HL-60/S4 treated with retinoic acid at 250 ng/mL for 4 days and 3 days (cell line): ENCODE measurements around the gene ZNF423.
"Not testable (repeated sequence)": the region's sequence is repeated elsewhere in the genome, so short reads cannot be mapped to it uniquely, and the experiment has no call there.

Source experiments
- in situ Hi-C: fragments of 300-500 bp; cut with MboI; formaldehyde crosslinking; loops from 2 replicates; pipeline ENCODE4 v1.7.0; 2022; ENCODE audit warnings: low sequenced_read_pairs

ZNF423 gene

DNA sequence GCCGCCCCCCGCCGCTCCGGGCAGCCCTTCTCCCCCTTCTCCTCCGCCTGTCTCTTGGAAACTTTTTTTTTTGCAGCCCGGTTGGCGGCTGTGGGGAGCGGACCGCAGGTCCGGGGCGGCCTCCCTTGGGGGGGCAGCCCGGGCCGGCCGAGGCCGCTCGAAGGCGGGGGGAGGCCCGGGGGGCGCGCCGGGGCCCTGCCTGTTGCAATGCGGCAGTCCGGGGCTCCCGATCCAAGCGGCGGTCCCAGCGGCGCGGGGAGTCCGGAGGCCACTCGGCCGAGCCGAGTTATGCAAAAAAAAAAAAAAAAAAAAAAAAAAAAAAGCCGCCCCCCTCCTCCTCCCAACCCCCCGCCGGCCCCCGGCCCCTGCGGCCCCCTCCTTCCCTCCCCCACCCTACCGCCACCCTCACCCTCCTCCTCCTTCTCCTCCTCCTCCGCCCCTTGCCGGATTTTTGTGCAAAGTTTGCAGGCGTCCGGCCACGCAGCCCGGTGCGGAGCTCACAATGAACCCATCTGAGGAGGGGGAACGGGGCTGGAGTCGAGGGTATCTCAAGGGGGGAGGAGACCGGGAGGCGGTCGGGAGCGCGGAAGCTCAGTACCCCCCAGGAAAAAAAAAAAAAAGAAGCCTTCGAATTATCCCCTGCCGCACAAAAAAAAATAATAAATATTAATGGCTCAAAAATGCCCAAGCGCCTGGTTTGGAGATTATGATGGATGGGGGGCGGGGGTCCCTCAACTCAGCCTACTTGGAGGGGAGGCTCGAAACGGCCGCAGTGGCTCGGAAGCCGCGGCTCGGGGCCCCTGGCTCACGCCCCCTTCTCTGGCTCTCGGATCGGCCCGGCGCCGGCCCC is at the start of gene ZNF423:
TSS of gene ZNF423 (minus strand) at position 291 of the 850 bp plus-strand sequence. CDS start 338 bp downstream, outside the sequence.
- in situ Hi-C loops, result no loop called here

DNA sequence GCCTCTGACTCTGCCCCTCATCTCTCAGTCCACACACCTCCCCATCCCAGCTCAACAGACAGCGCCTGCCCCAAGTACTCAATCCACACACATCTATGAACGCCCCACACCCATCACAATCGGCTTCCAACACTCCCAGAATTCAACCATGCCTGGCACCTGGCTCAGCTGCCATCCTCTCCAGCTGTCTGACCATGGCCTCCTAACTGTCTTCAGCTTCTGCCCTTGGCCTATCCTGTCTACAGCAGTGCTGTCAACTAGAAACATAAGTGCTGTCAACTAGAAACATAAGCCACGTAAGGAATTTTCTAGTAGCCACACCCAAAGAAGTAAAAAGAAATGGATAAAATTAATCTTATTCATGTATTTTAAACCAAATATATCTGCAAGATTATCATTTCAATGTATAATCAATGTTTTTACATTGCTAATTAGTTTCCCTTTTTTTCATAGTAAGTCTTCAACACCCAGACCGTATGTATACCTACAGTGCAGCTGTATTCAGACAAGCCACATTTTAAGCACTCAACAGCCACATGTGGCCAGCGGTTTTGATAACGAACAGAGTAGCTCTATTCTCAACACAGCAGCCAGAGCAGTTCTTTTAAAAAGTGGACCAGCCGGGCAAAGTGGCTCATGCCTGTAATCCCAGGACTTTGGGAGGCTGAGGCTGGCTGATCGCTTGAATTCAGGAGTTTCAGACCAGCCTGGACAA is 48.6 kb upstream of the ZNF423 start:
- in situ Hi-C loops, result no loop called here

DNA sequence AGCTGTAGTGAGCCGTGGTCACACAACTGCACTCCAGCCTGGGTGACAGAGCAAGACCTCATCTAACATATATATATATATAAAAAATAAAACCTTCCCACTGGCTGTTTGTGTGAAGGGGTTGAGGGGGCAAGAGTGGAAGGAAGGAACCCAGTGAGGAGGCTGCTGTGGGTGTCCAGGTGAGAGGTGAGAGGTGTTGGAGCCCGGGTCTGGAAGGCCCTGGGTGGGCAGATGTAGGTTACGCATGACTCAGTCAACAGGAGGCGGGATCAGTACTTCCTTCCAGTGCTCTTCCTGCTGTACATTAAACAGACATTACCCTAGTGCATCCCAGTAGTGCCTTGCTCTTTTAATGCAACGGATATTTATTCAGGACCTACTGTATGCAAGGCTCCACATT is 47.0 kb upstream of the ZNF423 start:
- in situ Hi-C loops, result no loop called here

DNA sequence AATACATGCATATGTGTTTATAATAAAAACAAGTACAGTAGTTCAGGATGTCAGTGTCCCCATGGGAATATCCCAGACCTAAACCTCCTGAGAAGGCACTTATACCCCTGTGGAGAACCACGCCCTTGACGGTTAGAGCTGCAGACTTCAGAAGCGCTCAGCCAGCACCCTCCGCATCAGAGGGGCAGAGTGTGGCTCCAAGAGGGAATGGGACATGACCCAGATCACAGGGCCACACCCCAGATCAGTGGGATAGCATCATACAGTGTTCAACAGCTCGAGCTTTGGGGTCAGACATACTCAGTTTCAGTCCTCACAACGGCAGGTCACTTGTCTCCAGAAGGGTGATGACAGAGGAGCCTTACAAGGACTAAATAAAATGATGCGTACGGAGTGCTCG is 45.8 kb upstream of the ZNF423 start:
- in situ Hi-C loops, result no loop called here

DNA sequence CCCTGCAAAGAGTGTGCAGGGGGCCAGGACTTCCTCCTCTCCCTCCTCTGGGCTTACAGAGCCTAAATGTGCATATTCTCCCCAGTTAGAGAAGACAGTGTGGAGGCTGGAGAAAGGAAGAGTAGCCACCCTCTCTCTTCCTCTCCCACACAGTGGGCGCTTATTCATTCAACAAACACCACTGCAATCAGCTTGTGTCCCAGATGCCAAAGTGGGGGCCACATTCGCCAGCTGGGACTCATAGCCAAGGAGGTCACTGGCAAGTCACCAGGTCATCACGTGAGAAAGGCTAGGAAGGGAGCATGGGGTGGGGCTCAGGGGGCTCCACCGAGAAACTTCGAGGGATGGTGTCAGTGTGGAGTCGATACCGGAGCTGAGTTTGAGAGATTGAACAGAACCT is 45.0 kb upstream of the ZNF423 start:
- in situ Hi-C loops, result no loop called here

DNA sequence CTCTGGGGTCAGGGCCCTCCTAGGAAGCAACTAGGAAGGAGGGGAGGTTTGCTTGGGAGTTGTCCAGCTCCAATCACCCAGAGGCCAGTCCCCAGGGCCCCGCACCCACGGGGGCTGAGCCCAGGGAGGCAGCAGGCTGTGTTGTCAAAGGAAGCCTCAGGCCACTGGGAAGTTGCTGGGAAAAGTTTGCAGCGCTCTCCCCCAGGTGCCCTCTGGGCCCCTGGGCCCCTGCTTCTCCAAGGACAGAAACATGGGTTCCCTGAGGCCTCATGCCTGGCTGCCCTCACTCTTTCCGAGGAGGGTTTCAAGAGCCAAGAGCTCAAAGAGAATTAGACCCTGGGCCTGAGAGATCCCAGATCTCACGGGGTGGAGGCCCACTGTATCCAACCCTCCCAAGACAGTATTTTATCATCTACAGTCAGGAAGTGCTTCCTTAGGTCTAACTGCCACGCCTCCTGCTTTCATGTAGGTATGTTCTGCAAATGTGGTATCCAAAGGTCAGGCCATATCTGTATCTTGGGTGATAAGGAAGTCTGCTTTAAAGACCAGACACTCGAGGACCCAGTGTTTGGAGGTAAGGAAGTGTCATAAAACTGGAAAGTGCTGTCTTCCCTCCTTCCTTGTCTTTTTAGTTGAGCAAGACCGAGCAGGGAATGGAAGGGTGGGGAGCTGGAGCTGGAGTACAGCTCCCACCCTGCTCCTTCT is 44.2 kb upstream of the ZNF423 start:
- in situ Hi-C loops, result no loop called here

DNA sequence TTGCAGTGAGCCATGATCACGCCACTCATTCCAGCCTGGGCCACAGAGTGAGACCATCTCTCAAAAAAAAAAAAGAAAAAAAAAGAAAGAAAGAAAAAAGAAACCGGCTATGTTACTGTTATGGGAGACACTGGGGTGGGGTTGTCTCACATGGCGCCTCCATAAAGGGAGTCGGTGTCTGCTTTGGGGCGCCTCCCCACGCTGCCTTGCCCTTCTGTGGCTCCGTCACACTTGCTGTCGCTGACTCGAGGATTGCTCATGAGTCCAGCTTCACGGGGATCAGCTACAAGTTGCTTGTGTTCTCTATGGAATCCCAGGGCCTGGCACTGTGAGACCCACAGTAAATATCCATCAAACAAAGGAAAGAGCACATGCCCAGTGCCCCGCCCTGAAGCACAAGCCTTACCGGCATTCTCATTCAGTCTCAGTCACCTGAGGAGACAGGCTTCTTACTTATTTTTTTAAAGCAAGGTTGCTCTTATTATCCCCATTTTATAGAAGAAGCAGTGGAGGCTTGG is 40.6 kb upstream of the ZNF423 start:
- in situ Hi-C loops, result no loop called here

DNA sequence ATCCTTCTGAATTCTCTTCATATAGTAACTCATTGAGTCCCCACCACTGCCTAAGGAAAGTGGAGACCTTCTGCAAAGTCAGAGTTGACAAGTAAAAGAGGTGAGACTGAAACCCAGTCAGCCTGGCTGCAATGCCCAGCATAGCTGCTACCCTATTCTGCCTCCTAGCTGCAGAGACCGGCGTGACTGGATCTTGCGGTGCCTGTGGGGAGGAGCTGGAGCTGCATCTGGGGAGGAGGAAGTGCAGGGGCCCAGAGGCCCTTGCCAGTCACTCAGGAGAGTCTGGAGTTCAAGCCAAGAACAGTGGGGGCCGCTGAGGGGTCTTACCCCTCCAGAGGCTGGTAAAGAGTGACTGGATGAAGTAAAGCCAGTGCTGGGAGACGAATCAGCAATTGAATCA is 35.0 kb upstream of the ZNF423 start:
- in situ Hi-C loops, result no loop called here

DNA sequence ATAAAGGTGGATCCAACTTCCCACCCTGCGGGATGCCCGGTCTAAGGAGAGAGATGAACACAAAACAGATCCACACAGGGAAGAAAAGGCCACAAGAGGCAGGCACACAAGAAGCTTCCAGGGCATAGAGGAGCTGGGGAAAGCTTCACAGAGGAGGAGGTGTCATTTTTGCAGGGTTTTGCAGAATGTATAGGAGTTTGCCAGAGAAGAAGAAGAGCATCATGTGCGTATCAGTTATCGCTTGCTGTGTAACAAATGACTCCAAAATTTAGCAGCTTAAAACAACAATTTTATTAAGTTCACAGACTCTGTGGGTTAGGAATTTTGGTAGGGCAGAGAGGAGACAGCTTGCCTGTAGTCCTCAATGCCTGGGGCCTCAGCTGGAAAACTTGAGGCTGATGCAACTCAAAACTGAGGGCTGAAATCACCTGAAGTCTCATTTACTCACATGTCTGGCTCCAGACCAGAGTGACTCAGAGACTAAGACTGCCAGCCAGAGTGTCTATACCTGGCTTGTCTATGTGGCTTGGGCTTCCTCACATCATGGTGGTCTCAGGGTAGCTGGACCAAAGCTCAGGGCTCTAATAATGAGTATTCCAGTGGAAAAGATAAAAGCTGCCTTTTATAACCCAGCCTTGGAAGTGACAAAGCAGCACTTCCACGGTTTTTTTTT is 33.9 kb upstream of the ZNF423 start:
- in situ Hi-C loops, result no loop called here

DNA sequence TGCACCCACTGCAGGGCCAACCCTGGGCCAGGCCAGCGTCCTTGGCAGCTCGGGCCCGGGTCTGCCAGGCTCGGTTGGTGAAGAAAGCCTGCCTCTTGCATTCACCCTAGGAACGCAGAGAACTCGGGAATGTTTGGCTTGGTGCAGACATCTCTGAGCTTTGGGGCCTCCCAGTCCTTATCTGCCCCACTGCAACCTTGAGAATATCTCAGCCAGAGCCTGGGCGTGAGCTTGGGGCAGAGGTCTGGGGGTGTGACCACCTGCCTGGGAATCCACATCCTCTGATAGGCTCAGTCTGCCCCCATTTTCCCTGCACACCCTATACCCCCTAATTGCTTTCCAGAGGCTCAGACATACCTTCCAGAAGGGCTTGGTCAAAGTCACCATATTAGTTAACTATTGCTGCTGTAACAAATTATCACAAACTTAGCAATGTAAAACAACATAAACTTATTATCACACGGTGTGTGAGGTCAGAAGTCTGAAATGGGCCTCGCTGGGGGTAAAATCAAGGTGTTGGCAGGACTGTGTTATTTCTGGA is 30.7 kb upstream of the ZNF423 start:
- in situ Hi-C loops, result no loop called here

DNA sequence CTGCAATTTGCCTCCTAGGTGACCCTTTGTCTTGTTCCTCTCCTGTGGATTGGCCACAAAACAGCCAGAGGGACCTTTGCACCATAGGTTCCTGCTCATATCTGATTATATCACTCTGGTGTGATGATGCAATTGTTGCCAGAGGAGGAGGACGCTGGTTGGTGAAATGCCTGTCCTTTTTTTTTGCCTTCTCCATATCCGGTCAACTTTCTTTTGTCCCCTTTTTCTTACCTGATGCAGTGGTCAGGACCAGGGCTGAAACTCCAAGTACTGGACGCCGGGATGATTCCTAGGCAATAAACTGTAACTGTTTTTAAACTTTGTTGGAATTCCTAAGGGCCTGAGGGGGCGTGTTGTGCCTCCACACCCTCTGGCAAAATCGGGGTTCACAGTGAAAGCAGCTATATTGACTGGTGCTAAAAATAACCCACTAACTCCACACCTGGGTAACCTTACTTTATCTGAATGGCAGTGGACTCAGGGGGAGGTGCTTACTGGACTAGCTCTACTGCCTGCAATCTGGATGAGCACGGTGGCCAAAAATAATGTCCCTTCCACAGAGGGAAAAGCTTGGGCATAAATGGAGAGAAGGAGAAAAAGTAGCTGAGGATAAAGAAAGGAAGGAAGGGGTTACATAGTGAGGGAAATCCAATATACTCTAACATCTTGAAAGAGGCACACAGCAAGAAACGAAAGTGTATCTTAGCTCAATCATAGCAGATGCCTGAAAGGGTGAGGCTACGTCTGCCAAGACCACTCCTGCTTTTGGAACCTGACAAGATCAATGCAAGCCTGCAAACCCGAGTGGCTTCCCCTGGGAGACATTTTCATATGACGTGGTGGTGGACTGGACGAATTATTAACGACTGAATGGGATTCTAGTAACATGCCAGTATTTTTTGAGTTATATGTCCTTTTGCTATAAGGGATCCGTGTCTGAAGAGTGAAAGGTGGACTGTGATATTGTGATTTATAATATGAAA is 28.4 kb upstream of the ZNF423 start:
- in situ Hi-C loops, result no loop called here

DNA sequence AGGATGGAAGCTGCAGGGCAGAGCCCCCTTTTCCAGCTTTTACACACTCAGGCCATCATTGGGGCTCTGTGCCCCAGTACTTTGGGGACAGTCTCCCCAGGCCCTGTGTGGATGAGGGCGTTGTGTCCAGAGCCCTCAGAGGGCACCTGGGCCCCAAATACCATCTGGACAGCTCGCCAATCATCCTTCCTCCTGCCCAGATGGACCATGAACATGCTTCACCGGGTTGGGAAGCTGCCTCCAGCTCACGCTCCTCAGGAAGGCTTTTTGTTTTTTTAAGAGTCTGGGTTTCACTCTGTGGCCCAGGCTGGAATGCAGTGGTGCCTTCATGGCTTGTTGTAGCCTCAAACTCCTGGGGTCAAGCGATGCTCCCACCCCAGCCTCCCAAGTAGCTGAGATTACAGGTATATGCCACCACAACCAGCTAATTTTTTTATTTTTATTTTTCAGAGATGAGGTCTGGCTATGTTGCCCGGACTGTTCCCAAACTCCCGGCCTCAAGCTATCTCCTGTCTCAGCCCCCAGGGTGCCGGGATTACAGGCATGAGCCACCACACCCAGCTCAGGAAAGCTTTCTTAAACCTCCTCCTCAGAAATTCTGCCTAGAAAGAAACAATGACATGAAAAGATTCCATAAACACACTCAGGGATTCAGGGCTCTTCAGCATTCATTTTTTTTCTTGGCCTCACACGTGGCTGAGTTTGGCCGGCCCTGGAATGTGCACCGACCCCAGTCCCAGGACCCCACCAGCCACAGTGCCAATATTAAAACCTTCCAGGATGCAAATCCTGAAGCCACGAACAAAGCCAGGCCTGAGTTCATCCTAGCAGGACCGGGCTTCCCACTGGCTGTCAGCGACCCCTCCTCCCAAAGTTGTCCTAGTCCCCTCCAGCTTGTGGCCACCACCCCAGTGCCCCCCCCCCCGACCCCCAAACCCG is 27.4 kb upstream of the ZNF423 start:
- in situ Hi-C loops, result no loop called here

DNA sequence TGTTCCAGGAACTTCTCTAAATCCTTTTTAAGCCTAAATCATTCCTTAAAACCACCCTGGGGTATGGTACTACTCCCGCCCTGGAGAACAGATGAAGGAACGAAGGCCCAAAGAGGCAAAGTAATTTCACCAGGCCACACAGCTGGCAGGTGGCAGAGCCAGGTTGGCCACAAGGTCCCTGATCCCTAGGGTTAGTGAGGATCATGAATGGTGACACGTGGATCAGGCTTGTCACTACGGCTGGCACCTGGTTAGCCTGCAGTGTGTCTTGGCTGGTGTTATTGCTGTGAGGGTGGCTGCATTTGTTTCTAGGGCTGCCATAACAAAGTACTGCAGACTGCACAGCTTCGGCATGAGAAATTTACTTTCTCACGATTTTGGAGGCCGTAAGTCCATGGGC is 26.0 kb upstream of the ZNF423 start:
- in situ Hi-C loops, result no loop called here

DNA sequence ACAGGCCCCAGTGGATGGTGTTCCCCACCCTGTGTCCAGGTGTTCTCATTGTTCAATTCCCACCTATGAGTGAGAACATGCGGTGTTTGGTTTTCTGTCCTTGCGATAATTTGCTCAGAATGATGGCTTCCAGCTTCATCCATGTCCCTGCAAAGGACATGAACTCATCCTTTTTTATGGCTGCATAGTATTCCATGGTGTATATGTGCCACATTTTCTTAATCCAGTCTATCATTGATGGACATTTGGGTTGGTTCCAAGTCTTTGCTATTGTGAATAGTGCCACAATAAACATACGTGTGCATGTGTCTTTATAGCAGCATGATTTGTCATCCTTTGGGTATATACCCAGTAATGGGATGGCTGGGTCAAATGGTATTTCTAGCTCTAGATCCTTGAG is 22.6 kb upstream of the ZNF423 start:
- in situ Hi-C loops, result not testable (repeated sequence)

DNA sequence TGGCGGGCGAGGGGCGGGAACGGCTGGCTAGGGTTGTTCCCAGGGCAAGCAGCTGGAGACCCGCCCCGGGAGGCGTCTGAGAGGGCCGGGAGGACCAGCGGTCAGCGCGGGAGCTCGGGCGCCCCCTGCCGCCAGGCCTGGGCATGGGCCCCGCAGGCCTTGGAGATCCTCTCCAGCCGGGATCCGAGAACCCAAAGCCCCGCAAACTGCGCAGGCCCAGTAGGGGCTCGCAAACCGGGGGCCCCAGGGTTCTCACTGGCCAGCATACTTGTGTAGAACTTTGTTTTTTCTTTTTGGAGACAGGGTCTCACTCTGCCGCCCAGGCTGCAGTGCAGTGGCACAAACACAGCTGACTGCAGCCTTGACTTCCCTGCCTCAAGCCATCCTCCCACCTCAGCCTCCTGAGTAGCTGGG is 20.8 kb upstream of the ZNF423 start:
- in situ Hi-C loops, result no loop called here

DNA sequence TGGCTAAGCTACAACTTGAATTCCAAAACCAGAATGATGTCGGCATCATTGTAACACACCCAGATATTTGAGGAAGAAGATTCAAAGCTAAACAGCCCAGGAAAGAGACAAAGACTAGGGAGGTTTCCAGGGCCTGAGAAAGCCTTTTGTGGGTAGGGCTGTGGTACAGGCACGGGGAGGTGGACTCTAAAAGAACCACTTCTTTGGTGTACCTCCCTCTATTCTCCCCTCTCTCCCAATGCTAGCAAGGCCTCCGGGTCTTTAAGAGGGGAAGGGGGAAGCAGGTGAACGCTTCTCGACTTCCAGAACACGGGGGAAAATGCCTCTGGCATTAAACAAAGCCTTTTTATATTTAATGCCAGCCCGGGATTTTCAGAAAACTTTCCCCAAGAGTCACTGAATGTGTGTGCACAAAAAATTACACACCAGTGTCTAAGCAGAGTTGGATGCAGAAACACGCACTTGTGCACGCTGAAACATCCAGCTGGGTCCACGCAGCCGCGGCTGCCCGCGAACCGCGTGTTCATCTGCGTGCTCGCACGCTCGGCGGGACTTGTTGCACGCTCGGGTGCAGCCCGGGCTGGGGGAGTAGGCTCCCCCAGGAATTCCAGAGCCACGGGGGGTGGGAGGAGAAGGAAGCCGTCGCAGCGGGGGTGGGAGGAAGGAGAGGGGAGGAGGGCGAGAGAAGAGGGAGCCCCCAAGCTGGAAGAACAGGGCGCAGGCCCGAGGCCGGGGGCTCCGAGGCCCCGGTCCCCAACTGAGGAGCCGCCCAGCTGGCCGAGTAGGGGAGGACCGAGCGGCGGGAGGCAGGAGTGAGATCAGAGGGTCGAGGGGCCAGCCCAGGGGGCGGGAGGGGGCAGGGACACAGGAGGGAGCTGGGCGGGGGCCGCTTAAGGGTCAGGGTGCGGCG is 20.1 kb upstream of the ZNF423 start:
- in situ Hi-C loops, result no loop called here

DNA sequence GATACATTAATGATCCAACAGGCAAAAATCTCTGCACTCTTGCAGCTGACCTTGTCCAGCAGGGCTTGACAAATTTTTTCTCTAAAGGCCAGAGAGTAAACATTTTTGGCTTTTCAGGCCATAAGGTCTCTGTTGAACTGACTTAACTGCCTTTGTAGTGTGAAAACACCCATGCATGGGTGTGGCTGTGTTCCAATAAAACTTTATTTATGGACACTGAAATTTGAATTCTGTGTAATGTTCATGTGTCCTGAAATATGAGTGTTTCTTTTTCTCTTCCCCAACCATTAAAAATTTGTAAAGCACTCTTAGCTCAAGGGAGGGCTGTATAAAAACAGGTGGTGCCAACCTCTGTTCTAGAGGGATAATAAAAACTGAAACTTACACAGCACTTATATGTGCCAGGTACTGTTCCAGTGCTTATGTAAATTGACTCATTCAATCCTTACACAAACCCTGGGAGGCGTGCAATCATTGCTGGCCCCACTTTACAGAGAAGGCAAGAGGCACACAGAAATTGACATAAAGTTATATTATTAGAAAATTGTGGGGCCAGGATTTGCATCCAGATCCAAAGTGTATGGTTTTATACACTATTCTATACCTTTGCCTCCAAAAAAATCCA is 18.8 kb upstream of the ZNF423 start:
- in situ Hi-C loops, result no loop called here
